ENCODE data around the gene SERPINA3.
"Not testable (repeated sequence)": the region's sequence is repeated elsewhere in the genome, so short reads cannot be mapped to it uniquely, and the experiment has no call there.

SERPINA3 gene

DNA sequence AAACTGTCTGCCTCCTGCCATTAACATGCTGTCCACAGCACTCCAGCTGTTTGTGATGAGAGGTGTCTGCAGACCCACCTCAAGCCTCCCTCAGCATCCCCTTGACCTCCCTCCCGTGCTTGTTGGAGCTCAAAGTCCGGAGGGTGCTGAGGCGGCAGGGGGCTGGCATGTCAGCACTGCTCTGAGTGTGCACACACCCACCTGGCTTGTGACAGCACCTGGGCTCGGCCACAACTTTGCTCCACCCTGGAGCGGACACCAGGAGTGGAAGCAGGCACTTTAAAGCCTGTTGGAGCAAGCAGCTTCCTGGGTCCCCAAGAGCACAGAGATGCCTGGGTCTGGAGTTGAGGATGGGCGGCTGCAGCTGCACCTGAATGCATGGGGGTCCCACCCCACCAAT lies 20.9 kb downstream of the SERPINA3 start:
- no peak for DNase-seq (ENCODE audit: low read depth in 2 of 2)

DNA sequence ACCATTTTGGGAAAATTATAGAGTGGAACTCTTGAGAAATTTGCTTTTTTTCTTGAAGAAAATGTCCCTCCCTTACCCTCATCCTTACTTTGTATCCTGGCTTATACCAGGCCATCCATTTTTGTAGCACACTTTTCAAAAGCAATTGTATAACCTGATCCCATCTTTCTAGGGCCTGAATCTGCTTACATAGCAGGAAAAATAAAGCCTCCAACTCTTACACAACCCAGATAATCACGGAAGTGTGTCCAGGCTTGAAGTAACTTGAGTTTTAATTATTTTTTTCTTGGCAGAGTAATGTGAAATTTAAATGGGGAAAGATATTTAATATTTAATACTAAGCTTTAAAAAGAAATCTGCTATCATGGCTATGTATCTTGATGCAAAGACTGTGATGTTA lies 23.0 kb downstream of the SERPINA3 start:
- no peak for DNase-seq (ENCODE audit: low read depth in 2 of 2)

GRCh38 chr14:94636744-94637412 lies 24.7 kb downstream of the SERPINA3 start:
- no peak for DNase-seq (ENCODE audit: low read depth in 2 of 2)

DNA sequence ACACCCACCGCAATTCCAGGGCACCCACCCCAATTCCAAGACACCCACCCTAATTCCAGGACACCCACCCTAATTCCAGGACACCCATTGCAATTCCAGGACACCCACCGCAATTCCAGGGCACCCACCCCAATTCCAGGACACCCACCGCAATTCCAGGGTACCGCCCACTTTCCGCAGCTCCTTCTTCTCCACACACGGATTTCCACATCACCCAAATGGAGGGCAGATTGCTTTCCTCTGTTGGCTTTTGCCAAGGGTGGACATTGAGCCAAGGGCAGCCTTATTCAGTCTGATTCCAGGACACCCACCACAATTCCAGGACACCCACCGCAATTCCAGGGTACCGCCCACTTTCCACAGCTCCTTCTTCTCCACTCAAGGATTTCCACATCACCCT lies 25.6 kb downstream of the SERPINA3 start:
- not testable (repeated sequence) for DNase-seq (ENCODE audit: low read depth in 2 of 2)

DNA sequence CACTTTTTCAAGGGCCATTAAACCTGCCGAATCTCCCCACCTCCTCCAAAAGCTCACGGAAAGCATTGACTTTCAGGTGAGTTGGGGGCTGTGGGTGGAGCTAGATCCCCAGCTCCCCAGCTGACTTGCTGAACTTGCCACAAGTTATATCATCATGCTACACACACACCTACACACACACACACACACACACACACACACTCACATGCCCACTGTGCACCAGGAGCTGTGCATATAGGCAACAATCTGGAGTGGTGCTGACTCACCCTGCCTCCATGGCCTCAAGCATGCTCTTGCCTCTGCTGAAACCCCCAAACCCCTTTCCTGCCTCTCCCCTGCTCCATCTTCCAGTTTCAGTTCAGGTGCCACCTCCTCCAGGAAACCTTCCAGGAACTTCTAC lies 26.1 kb downstream of the SERPINA3 start:
- DNase-seq (ENCODE audit: low read depth in 2 of 2) = no peak

DNA sequence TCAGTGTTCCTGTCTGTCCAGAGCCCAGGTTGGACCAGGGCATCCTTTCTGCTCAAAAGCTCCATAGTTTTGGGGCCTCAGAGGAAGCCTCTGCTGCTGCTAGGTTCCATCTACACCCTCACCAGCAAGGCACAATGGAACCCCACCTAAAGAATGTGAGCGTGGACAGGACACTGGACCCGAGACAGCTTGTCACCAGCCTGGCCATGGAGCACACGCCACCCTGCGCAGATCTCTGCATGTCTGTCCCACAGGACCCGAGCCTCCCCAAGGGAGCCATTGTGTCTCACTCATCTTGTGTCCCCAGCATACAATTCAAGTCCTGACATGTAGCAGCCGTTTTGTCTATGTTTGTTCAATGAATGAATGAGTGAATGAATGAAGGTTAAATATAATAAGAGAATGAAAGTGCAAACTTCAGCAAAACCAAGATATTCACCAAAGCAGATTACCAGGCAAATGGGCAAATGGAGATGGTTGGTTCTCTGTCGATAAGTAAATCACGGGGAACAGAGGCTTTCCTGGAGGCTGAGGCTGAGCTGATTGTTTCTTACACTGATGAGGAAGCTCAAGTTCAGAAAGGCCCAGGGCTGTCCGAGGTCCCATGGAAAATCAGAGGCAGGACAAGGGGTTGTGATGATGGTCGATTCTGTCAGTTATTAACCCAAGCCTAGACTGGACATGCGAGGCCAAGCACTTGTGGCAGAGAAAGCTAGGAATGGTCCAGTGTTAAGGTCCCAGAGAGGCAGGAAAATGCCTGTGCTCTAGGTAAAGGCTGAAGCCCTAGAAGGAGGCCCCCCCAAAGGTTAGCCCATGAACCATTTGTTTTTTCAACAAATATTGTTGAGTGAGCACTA lies 27.0 kb downstream of the SERPINA3 start:
- no peak for DNase-seq (ENCODE audit: low read depth in 2 of 2)

GRCh38 chr14:94640721-94641631 lies 28.8 kb downstream of the SERPINA3 start:
- no peak for DNase-seq (ENCODE audit: low read depth in 2 of 2)

GRCh38 chr14:94641632-94641955 lies 29.4 kb downstream of the SERPINA3 start:
- no peak for DNase-seq (ENCODE audit: low read depth in 2 of 2)

- DNase-seq (ENCODE audit: low read depth in 2 of 2) = no peak
These were observed 31.3 kb downstream of the SERPINA3 start for GRCh38 chr14:94643316-94644101.

DNA sequence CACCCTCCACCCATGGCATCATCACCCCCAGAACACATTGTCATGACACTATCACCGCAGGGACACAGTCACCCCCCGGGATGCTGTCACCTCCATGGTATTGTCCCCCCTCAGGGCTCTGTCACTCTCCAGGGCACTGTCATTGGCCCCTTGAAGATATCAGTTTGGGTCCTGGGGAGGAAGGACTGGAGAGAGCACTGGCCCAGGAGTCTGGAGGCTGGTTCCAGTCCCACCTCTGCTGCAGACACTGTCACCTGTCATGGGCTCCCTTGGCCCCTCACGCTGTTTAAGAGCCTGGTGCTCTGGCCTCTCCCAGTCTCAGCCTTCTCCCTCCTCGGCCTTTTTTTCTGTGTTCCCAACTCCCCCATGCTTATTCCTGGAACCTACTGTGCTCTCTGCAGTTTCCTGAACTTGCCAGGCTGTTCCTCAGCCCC lies 31.9 kb downstream of the SERPINA3 start:
- DNase-seq (ENCODE audit: low read depth in 2 of 2) = no peak

DNA sequence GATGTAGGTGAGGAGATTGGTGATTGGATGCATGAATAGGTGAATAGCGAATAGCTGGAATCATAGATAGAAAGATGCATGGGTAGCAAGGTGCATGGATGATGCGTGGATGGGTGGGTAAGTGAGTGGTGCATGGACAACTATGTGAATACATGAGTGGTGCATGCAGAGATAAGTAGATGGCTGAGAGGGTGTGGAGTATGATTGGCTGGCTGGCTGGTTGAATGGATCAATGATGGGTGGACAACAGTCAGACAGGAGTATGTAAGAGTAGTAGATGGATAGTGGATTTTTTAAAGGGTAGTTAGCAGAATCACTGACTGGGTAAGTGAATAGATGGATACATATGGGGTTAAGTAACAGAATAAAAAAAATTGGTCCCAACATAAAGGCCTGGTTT lies 33.9 kb downstream of the SERPINA3 start:
- no peak for DNase-seq (ENCODE audit: low read depth in 2 of 2)

DNA sequence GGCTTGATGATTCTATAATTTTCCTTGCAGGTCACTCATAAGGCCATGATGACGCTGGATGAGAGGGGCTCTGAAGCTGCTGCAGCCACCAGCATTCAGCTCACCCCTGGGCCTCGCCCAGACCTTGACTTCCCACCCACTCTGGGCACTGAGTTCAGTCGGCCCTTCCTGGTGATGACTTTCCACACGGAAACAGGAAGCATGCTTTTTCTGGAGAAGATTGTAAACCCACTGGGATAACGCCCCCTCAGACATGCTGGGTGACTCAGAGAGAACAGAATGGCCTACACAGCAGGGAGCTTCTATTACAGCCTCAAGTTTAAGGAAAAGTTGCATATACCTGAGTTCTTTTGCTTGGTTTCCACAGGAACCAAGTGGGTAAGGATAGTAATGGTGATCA lies 34.3 kb downstream of the SERPINA3 start:
- DNase-seq (ENCODE audit: low read depth in 2 of 2) = no peak

GRCh38 chr14:94648801-94649200 lies 36.6 kb downstream of the SERPINA3 start:
- no peak for DNase-seq (ENCODE audit: low read depth in 2 of 2)

GRCh38 chr14:94649543-94650443 lies 37.6 kb downstream of the SERPINA3 start:
- no peak for DNase-seq (ENCODE audit: low read depth in 2 of 2)

DNA sequence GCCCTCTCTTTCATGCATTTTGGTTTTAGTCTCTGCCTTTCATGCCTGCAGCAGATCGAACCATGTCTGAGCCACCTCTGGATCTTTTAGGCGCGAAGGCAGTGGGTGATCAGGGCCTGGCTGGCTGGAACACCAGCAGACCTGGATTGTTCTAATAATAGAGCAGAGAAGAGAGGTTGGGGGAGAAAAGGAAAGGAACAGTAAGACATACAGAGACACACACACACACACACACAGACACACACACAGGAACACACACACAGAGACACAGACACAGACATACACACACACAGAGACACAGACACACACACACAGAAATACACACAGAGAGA lies 38.2 kb downstream of the SERPINA3 start:
- no peak for DNase-seq (ENCODE audit: low read depth in 2 of 2)

DNA sequence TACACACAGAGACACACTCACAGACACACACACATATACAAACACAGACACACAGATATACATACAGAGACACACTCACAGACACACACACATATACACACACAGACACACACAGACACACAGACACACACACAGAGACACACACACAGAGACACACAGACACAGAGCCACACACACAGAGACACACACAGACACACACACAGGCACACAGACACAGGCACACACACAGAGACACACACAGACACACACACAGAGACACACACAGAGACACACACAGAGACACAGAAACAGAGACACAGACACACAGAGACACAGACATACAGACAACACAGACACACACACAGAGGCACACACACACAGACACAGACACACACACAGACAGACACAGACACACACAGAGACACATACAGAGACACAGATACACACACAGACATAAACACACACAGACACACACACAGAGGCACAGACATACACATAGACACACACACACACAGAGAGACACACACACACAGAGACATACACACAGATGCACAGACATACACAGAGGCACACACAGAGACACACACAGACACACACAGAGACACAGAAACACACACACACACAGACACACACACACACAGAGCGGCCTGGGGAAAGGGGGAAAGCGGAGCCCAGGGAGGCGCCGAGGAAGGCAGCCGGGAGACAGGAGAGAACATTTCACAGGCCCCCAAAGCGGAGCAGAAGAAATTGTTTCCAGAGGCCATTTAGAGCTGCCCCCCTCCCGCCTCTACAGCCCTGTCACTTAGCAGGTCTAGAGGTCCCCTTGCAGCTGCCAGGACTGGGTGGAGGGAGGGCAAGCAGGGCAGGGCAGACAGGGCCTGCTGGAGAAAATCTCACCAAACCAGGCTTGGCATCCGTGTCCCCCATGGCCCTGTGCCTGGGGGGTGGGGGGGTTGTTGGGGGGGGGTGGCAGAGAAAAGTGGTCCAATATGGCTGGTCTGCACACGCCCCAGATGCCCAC lies 38.9 kb downstream of the SERPINA3 start:
- no peak for DNase-seq (ENCODE audit: low read depth in 2 of 2)

DNA sequence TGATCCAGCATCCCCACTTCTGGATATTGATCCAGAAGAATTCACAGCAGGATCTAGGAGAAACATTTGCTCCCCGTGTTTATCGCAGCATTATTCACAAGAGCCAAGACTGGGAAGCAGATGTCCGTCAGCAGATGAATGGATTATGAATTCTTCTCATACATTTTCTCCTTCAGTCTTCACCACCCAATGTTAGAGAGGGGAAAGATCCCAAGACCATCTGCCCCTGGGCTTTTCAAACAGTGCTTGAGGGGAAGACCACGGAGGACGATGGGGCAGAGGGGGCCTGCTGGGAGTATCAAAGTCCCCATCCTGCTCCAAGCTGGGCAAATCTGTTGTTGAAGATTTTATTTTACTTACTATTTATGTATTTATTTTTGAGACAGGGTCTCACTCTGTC lies 41.1 kb downstream of the SERPINA3 start:
- DNase-seq (ENCODE audit: low read depth in 2 of 2) = no peak

GRCh38 chr14:94654071-94654861 lies 42.1 kb downstream of the SERPINA3 start:
- no peak for DNase-seq (ENCODE audit: low read depth in 2 of 2)

Measured in stimulated activated CD8-positive, alpha-beta memory T cell treated with anti-CD3 and anti-CD28 coated beads, Interleukin-7, amount 100 ng/mL, for 1 hour (primary cell).